Measurements from ENCODE around the gene PTPRK.

PTPRK gene

GRCh38 chr6:128244751-128245405 lies 275.5 kb downstream of the PTPRK start:
- H3K9ac ChIP-seq (ENCODE audit: low read length): no peak overlapping the region
- H3K4me1 ChIP-seq (ENCODE audit: control insufficient read depth, low read depth, low read length): no peaks in the 10 kb centered on the region
- H3K27ac ChIP-seq (ENCODE audit: low read depth, low read length): no peak overlapping the region
- H2AK5ac ChIP-seq (ENCODE audit: low read length): no peak overlapping the region
- H3K56ac ChIP-seq (ENCODE audit: low read length): no peak overlapping the region
- H3K18ac ChIP-seq (ENCODE audit: low read length): no peak overlapping the region
- H3K4ac ChIP-seq (ENCODE audit: low read depth, low read length): no peak overlapping the region
- no peaks in the 10 kb centered on the region for H3K27me3 ChIP-seq (ENCODE audit: insufficient read depth, low read length, poor library complexity)
- H3K4me2 ChIP-seq (ENCODE audit: low read length): no peak overlapping the region
- no peak overlapping the region for H3K4me3 ChIP-seq (ENCODE audit: low read length)
- DNase-seq: no peak
- H4K8ac ChIP-seq (ENCODE audit: low read depth, low read length): no peak overlapping the region
- H3K79me2 ChIP-seq (ENCODE audit: control insufficient read depth, insufficient read depth, low read length): no peaks in the 10 kb centered on the region
- no peak overlapping the region for H2BK5ac ChIP-seq (ENCODE audit: low read length)
- WGBS (ENCODE audit: extremely low coverage, insufficient coverage, low lambda C conversion rate): no CpG with 5 or more reads among the region's 2 CpGs
- no peak overlapping the region for H4K5ac ChIP-seq (ENCODE audit: low read length)
- no peak overlapping the region for H2BK120ac ChIP-seq (ENCODE audit: low read depth, low read length)
- H3K36me3 ChIP-seq (ENCODE audit: control insufficient read depth, insufficient read depth, low read length): no peaks in the 10 kb centered on the region
- H3K23ac ChIP-seq (ENCODE audit: low read length): no peak overlapping the region
- no peak overlapping the region for H2BK15ac ChIP-seq (replicated peaks; ENCODE audit: low read depth)
- H3K79me1 ChIP-seq (ENCODE audit: low read length): no peaks in the 10 kb centered on the region

- Histone ChIP-seq H4K8ac (ENCODE audit: low read depth, low read length) (no peak overlapping the region), H3K9ac (ENCODE audit: low read length) (no peak overlapping the region), H2AK5ac (ENCODE audit: low read length) (no peak overlapping the region), H3K4me2 (ENCODE audit: low read length) (no peak overlapping the region), H3K36me3 (ENCODE audit: control insufficient read depth, insufficient read depth, low read length) (no peaks in the 10 kb centered on the region), H3K27me3 (ENCODE audit: insufficient read depth, low read length, poor library complexity) (no peaks in the 10 kb centered on the region), H2BK5ac (ENCODE audit: low read length) (no peak overlapping the region), H2BK15ac (replicated peaks; ENCODE audit: low read depth) (no peak overlapping the region), H3K4me1 (ENCODE audit: control insufficient read depth, low read depth, low read length) (no peaks in the 10 kb centered on the region), H3K27ac (ENCODE audit: low read depth, low read length) (no peak overlapping the region), H3K56ac (ENCODE audit: low read length) (no peak overlapping the region), H2BK120ac (ENCODE audit: low read depth, low read length) (no peak overlapping the region), H3K79me2 (ENCODE audit: control insufficient read depth, insufficient read depth, low read length) (no peaks in the 10 kb centered on the region), H3K4ac (ENCODE audit: low read depth, low read length) (no peak overlapping the region), H4K5ac (ENCODE audit: low read length) (no peak overlapping the region), H3K23ac (ENCODE audit: low read length) (no peak overlapping the region), H3K4me3 (ENCODE audit: low read length) (no peak overlapping the region), H3K18ac (ENCODE audit: low read length) (no peak overlapping the region), H3K79me1 (ENCODE audit: low read length) (no peaks in the 10 kb centered on the region)
- DNase-seq: peak; percentile 52
- WGBS (ENCODE audit: extremely low coverage, insufficient coverage, low lambda C conversion rate): no CpG with 5 or more reads among the region's 3 CpGs
Observed at GRCh38 chr6:128242765-128243403, 277.5 kb downstream of the PTPRK start.

GRCh38 chr6:128241216-128241615 lies 279.2 kb downstream of the PTPRK start:
- Histone ChIP-seq H3K27ac (ENCODE audit: low read depth, low read length) (no peak overlapping the region), H4K5ac (ENCODE audit: low read length) (no peak overlapping the region), H3K27me3 (ENCODE audit: insufficient read depth, low read length, poor library complexity) (no peaks in the 10 kb centered on the region), H3K36me3 (ENCODE audit: control insufficient read depth, insufficient read depth, low read length) (no peaks in the 10 kb centered on the region), H3K79me1 (ENCODE audit: low read length) (no peaks in the 10 kb centered on the region), H3K56ac (ENCODE audit: low read length) (no peak overlapping the region), H4K8ac (ENCODE audit: low read depth, low read length) (no peak overlapping the region), H3K18ac (ENCODE audit: low read length) (no peak overlapping the region), H2BK120ac (ENCODE audit: low read depth, low read length) (no peak overlapping the region), H3K23ac (ENCODE audit: low read length) (no peak overlapping the region), H2AK5ac (ENCODE audit: low read length) (no peak overlapping the region), H3K4ac (ENCODE audit: low read depth, low read length) (no peak overlapping the region), H2BK5ac (ENCODE audit: low read length) (no peak overlapping the region), H3K9ac (ENCODE audit: low read length) (no peak overlapping the region), H3K4me1 (ENCODE audit: control insufficient read depth, low read depth, low read length) (no peaks in the 10 kb centered on the region), H3K4me2 (ENCODE audit: low read length) (no peak overlapping the region), H2BK15ac (replicated peaks; ENCODE audit: low read depth) (no peak overlapping the region), H3K79me2 (ENCODE audit: control insufficient read depth, insufficient read depth, low read length) (no peaks in the 10 kb centered on the region), H3K4me3 (ENCODE audit: low read length) (no peak overlapping the region)
- no peak for DNase-seq
- WGBS (ENCODE audit: extremely low coverage, insufficient coverage, low lambda C conversion rate): no CpG with 5 or more reads among the region's 3 CpGs

- Histone ChIP-seq H3K4me2 (ENCODE audit: low read length) (no peak overlapping the region), H2BK15ac (replicated peaks; ENCODE audit: low read depth) (no peak overlapping the region), H2BK5ac (ENCODE audit: low read length) (no peak overlapping the region), H4K8ac (ENCODE audit: low read depth, low read length) (no peak overlapping the region), H3K56ac (ENCODE audit: low read length) (no peak overlapping the region), H3K27me3 (ENCODE audit: insufficient read depth, low read length, poor library complexity) (no peaks in the 10 kb centered on the region), H3K79me1 (ENCODE audit: low read length) (no peaks in the 10 kb centered on the region), H3K9ac (ENCODE audit: low read length) (no peak overlapping the region), H3K4ac (ENCODE audit: low read depth, low read length) (no peak overlapping the region), H3K4me3 (ENCODE audit: low read length) (no peak overlapping the region), H3K27ac (ENCODE audit: low read depth, low read length) (no peak overlapping the region), H2BK120ac (ENCODE audit: low read depth, low read length) (no peak overlapping the region), H3K18ac (ENCODE audit: low read length) (no peak overlapping the region), H3K36me3 (ENCODE audit: control insufficient read depth, insufficient read depth, low read length) (no peaks in the 10 kb centered on the region), H3K79me2 (ENCODE audit: control insufficient read depth, insufficient read depth, low read length) (no peaks in the 10 kb centered on the region), H2AK5ac (ENCODE audit: low read length) (no peak overlapping the region), H3K4me1 (ENCODE audit: control insufficient read depth, low read depth, low read length) (no peaks in the 10 kb centered on the region), H3K23ac (ENCODE audit: low read length) (no peak overlapping the region), H4K5ac (ENCODE audit: low read length) (no peak overlapping the region)
- no CpG with 5 or more reads among the region's 3 CpGs for WGBS (ENCODE audit: extremely low coverage, insufficient coverage, low lambda C conversion rate)
- DNase-seq: no peak
Observed at GRCh38 chr6:128240024-128240428, 280.4 kb downstream of the PTPRK start.

GRCh38 chr6:128239146-128239545 lies 281.3 kb downstream of the PTPRK start:
- Histone ChIP-seq H2AK5ac (ENCODE audit: low read length) (no peak overlapping the region), H3K27ac (ENCODE audit: low read depth, low read length) (no peak overlapping the region), H3K18ac (ENCODE audit: low read length) (no peak overlapping the region), H3K56ac (ENCODE audit: low read length) (no peak overlapping the region), H3K36me3 (ENCODE audit: control insufficient read depth, insufficient read depth, low read length) (no peaks in the 10 kb centered on the region), H4K8ac (ENCODE audit: low read depth, low read length) (no peak overlapping the region), H2BK5ac (ENCODE audit: low read length) (no peak overlapping the region), H3K4me2 (ENCODE audit: low read length) (no peak overlapping the region), H3K27me3 (ENCODE audit: insufficient read depth, low read length, poor library complexity) (no peaks in the 10 kb centered on the region), H4K5ac (ENCODE audit: low read length) (no peak overlapping the region), H3K79me2 (ENCODE audit: control insufficient read depth, insufficient read depth, low read length) (no peaks in the 10 kb centered on the region), H3K23ac (ENCODE audit: low read length) (no peak overlapping the region), H2BK15ac (replicated peaks; ENCODE audit: low read depth) (no peak overlapping the region), H3K4me1 (ENCODE audit: control insufficient read depth, low read depth, low read length) (no peaks in the 10 kb centered on the region), H2BK120ac (ENCODE audit: low read depth, low read length) (no peak overlapping the region), H3K4me3 (ENCODE audit: low read length) (no peak overlapping the region), H3K79me1 (ENCODE audit: low read length) (no peaks in the 10 kb centered on the region), H3K9ac (ENCODE audit: low read length) (no peak overlapping the region), H3K4ac (ENCODE audit: low read depth, low read length) (no peak overlapping the region)
- WGBS (ENCODE audit: extremely low coverage, insufficient coverage, low lambda C conversion rate): no CpG with 5 or more reads among the region's 1 CpG
- DNase-seq: no peak

- WGBS (ENCODE audit: extremely low coverage, insufficient coverage, low lambda C conversion rate): no CpG with 5 or more reads among the region's 1 CpG
- Histone ChIP-seq H3K56ac (ENCODE audit: low read length) (no peak overlapping the region), H3K4me1 (ENCODE audit: control insufficient read depth, low read depth, low read length) (no peaks in the 10 kb centered on the region), H2BK120ac (ENCODE audit: low read depth, low read length) (no peak overlapping the region), H4K8ac (ENCODE audit: low read depth, low read length) (no peak overlapping the region), H2BK5ac (ENCODE audit: low read length) (no peak overlapping the region), H2AK5ac (ENCODE audit: low read length) (no peak overlapping the region), H4K5ac (ENCODE audit: low read length) (no peak overlapping the region), H3K18ac (ENCODE audit: low read length) (no peak overlapping the region), H3K4me2 (ENCODE audit: low read length) (no peak overlapping the region), H3K4me3 (ENCODE audit: low read length) (no peak overlapping the region), H3K4ac (ENCODE audit: low read depth, low read length) (no peak overlapping the region), H3K36me3 (ENCODE audit: control insufficient read depth, insufficient read depth, low read length) (no peaks in the 10 kb centered on the region), H3K79me2 (ENCODE audit: control insufficient read depth, insufficient read depth, low read length) (no peaks in the 10 kb centered on the region), H3K23ac (ENCODE audit: low read length) (no peak overlapping the region), H2BK15ac (replicated peaks; ENCODE audit: low read depth) (no peak overlapping the region), H3K79me1 (ENCODE audit: low read length) (no peaks in the 10 kb centered on the region), H3K27ac (ENCODE audit: low read depth, low read length) (no peak overlapping the region), H3K9ac (ENCODE audit: low read length) (no peak overlapping the region), H3K27me3 (ENCODE audit: insufficient read depth, low read length, poor library complexity) (no peaks in the 10 kb centered on the region)
- DNase-seq: no peak
Observed at GRCh38 chr6:128238225-128238624, 282.2 kb downstream of the PTPRK start.

All from mesendoderm (in vitro differentiated cells).